ES-I3 (cell line): ENCODE results near the gene STRN.

Source experiments
- H3K36me3 ChIP-seq: 2 replicates; pipeline ENCODE4 v1.6.1; 2013; ENCODE audit warnings: mild to moderate bottlenecking, low read length, control low read depth, moderate library complexity; ENCODE audit not compliant: insufficient read depth
- H3K4me1 ChIP-seq: 2 replicates; pipeline ENCODE4 v1.6.1; 2013; ENCODE audit warnings: mild to moderate bottlenecking, control low read depth, low read length; ENCODE audit not compliant: insufficient read depth
- H3K9ac ChIP-seq: 2 replicates; pipeline ENCODE4 v1.6.1; 2013; ENCODE audit warnings: low read depth, mild to moderate bottlenecking, low read length, moderate library complexity
- H3K9me3 ChIP-seq: 2 replicates; pipeline ENCODE4 v1.6.1; 2013; ENCODE audit warnings: mild to moderate bottlenecking, low read length, moderate library complexity; ENCODE audit not compliant: control insufficient read depth, insufficient read depth

The STRN gene

GRCh38 chr2:36820942-36821605 is 145.3 kb downstream of the STRN start:
- Histone ChIP-seq H3K36me3 (no peaks in the 10 kb centered on the region), H3K9ac (no peak overlapping the region), H3K4me1 (peaks cover 4% of the 10 kb centered on the region; the same call in 1 of the 2 replicates), H3K9me3 (no peaks in the 10 kb centered on the region)

GRCh38 chr2:36819095-36819711 is 147.1 kb downstream of the STRN start:
- H3K9me3 ChIP-seq, result no peaks in the 10 kb centered on the region

GRCh38 chr2:36818542-36818941 is 147.8 kb downstream of the STRN start:
- Histone ChIP-seq H3K9ac (no peak overlapping the region), H3K9me3 (no peaks in the 10 kb centered on the region), H3K4me1 (no peaks in the 10 kb centered on the region; the same call in 1 of the 2 replicates), H3K36me3 (no peaks in the 10 kb centered on the region)

More at GRCh38 chr2:36819095-36819711, 147.1 kb downstream of the STRN start:
- H3K36me3 ChIP-seq, result no peaks in the 10 kb centered on the region
- H3K4me1 ChIP-seq, result peaks cover 4% of the 10 kb centered on the region; the same call in 1 of the 2 replicates
- H3K9ac ChIP-seq, result no peak overlapping the region

- H3K9me3 ChIP-seq, result no peaks in the 10 kb centered on the region; the same call in 1 of the 2 replicates
- H3K9ac ChIP-seq, result no peak overlapping the region
- H3K36me3 ChIP-seq, result no peaks in the 10 kb centered on the region
- H3K4me1 ChIP-seq, result no peaks in the 10 kb centered on the region
Observed at GRCh38 chr2:36812196-36812595, 154.1 kb downstream of the STRN start.

DNA sequence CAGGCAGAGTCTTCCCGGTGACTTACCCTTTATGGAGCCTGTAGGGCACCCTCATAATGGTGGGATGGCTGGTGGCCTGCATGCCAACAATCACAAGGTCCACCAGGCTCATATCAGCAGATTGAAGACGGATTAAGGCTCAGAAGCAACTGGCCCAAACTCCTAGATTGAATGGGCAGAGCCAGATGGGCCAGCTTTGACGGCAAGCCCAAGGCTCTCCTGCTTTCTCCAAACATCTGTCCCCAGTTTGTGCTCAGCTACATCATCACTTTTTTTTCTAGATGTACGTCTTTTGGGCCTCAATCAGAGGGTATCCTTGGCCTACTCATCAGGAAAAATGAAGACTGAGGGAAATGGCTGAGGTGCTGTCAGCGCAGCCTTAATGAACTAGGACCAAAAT is 155.3 kb downstream of the STRN start:
- Histone ChIP-seq H3K9ac (no peak overlapping the region), H3K9me3 (no peaks in the 10 kb centered on the region; the same call in 1 of the 2 replicates), H3K36me3 (no peaks in the 10 kb centered on the region), H3K4me1 (no peaks in the 10 kb centered on the region)

GRCh38 chr2:36809069-36809445 is 157.3 kb downstream of the STRN start:
- H3K9me3 ChIP-seq, result no peaks in the 10 kb centered on the region; the same call in 1 of the 2 replicates
- no peaks in the 10 kb centered on the region for H3K36me3 ChIP-seq
- no peaks in the 10 kb centered on the region for H3K4me1 ChIP-seq
- H3K9ac ChIP-seq, result no peak overlapping the region

GRCh38 chr2:36808386-36809068 is 157.8 kb downstream of the STRN start:
- no peaks in the 10 kb centered on the region for H3K36me3 ChIP-seq
- H3K9me3 ChIP-seq, result no peaks in the 10 kb centered on the region; the same call in 1 of the 2 replicates
- H3K9ac ChIP-seq, result no peak overlapping the region
- H3K4me1 ChIP-seq, result no peaks in the 10 kb centered on the region

DNA sequence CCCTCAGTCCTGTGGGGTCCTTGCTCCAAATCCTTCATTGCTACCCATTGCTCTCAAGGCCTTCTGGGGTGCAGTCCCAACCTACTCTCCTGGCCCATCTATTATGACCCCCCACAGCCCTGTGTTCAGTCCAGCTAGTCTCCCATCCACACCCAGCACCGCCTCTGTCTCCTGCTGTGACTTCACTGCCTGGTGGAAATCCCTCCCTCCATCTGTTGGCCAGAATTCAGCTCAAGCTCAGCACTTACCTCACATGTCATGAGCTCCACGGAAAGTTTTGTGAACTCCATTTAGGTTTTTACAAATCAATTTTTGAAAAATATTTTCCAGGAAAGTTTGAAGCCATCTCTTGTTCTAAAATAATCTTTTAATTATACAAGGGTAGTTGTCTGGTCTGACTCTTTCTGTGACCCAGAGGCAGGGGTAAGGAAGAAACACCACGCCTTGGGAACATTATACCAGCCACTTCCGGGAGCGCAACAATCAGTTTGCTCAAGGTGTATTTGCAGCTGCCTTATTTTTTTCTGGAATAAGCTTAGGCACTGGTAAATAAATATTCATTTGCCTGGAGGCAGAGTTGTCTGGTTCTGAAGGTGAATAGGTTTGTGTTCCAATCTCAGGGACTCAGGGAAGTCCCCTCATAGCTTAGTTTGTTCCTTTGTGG is 159.0 kb downstream of the STRN start:
- no peaks in the 10 kb centered on the region for H3K4me1 ChIP-seq
- H3K36me3 ChIP-seq, result no peaks in the 10 kb centered on the region
- no peaks in the 10 kb centered on the region; the same call in 1 of the 2 replicates for H3K9me3 ChIP-seq
- no peak overlapping the region for H3K9ac ChIP-seq

DNA sequence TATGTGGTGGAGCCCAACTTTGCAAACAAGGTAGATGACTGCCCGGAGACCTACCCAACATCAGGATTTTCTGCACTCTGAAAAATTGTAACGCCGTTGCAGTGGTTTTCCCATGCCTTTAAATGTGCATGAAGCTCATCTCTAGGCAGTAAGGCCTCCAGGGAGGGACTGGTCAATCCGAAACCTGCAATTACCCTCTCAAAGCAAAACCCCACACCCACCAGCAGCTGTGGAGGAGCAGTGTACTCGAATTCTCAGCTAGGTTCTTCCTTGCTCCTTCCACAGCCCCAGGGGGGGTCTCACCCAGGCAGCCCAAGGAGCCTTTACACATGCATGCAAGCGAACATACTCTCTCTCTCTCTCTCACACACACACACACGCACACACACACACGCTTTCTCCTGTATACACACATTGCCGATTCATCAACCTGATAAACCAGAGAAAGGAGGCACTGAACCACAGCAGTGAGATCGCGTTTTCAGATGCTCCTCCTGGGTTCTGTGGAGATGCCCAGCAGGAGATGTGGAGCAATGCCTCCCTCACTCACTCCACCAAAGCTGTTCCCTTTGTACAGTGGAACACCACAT is 160.6 kb downstream of the STRN start:
- Histone ChIP-seq H3K9ac (no peak overlapping the region), H3K9me3 (no peaks in the 10 kb centered on the region; the same call in 1 of the 2 replicates), H3K36me3 (no peaks in the 10 kb centered on the region), H3K4me1 (no peaks in the 10 kb centered on the region)

DNA sequence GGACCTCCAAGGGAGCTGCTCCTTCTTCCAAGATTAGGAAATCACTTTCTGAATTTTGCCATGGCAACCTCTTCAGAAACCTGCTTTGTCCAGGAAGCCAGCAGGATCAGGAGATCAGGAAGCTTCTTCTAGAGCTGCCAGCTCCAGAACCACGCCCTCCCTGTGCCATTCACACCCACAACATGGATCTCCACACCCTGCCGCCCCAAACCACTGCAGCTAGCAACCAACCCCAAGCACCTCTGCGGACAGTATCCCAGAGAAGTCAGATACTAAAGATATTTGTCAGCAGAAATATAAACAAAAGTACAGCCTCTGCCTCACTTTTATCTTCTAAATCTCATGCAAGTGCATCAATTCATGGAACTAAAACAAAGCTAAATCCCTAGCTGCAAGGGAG is 163.4 kb downstream of the STRN start:
- H3K36me3 ChIP-seq, result no peaks in the 10 kb centered on the region
- no peaks in the 10 kb centered on the region for H3K9me3 ChIP-seq
- no peak overlapping the region for H3K9ac ChIP-seq
- H3K4me1 ChIP-seq, result peaks cover 2% of the 10 kb centered on the region; the same call in 1 of the 2 replicates

- no peaks in the 10 kb centered on the region for H3K9me3 ChIP-seq
- H3K36me3 ChIP-seq, result no peaks in the 10 kb centered on the region
Observed at GRCh38 chr2:36801088-36801487, 165.2 kb downstream of the STRN start.

DNA sequence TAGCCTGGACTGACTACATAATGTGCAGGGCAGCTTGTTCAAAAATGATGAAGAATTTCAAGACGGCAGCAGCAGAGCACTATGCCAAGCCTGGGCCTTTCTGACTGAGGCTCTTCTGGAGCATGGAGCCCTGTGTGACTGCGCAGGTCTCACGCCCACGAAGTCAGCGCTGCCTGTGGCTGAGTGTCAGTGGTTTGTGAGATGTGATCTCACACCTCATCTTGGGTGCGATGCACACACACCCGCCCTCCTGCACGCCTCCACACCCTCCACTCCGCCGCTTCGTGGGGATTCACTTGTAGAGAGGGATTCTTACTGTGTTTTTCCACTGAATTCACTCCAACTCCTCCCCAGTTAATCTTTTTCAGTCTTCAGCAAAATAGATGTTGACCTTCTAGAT is 166.0 kb downstream of the STRN start:
- H3K36me3 ChIP-seq, result no peaks in the 10 kb centered on the region
- H3K4me1 ChIP-seq, result peaks cover 11% of the 10 kb centered on the region
- no peak overlapping the region for H3K9ac ChIP-seq
- H3K9me3 ChIP-seq, result no peaks in the 10 kb centered on the region

More at GRCh38 chr2:36801088-36801487, 165.2 kb downstream of the STRN start:
- H3K4me1 ChIP-seq, result peaks cover 11% of the 10 kb centered on the region
- no peak overlapping the region for H3K9ac ChIP-seq

GRCh38 chr2:36798724-36799123 is 167.6 kb downstream of the STRN start:
- Histone ChIP-seq H3K9me3 (no peaks in the 10 kb centered on the region), H3K36me3 (no peaks in the 10 kb centered on the region), H3K9ac (no peak overlapping the region), H3K4me1 (peaks cover 11% of the 10 kb centered on the region)
